K562 (cell line): Measurements from ENCODE around the gene VPS41. TPM values are rescaled to one million over a fixed set of nuclear protein-coding genes. Genes with fewer than 3 reads are reported as not detected.

Experiments
- AFF4 ChIP-seq: sonication (generic); formaldehyde crosslinking; IDR thresholded peaks from 2 replicates; pipeline ENCODE4 v1.8.0; 2023; ENCODE audit warnings: mild to moderate bottlenecking, missing genetic modification reagents
- ATF3 ChIP-seq, 2 experiments: fragments of 450-650 bp in 1 of 2; sonication (generic) in 1 of 2; formaldehyde crosslinking in 1 of 2; IDR thresholded peaks in 1 of 2; conservative IDR thresholded peaks in 1 of 2; 2 replicates each; pipeline versions ENCODE4 v1.6.1 to v1.8.1; 2016 to 2023; ENCODE audit warnings: mild to moderate bottlenecking in 2 of 2, moderate library complexity in 2 of 2, inconsistent platforms in 1 of 2, missing genetic modification reagents in 1 of 2
- CCNT2 ChIP-seq: IDR thresholded peaks from 2 replicates; pipeline ENCODE4 v1.6.1; 2011; ENCODE audit warnings: borderline replicate concordance, low read depth, mild to moderate bottlenecking, moderate library complexity, mixed read lengths, low read length; ENCODE audit not compliant: insufficient read length; ENCODE audit errors: extremely low read depth
- ETS2 ChIP-seq: IDR thresholded peaks from 2 replicates; pipeline ENCODE4 v1.6.1; 2016; ENCODE audit warnings: borderline replicate concordance, missing genetic modification characterization, mild to moderate bottlenecking, moderate library complexity, missing compliant biosample characterization; ENCODE audit not compliant: poor library complexity, severe bottlenecking
- FOXP1 ChIP-seq: sonication (generic); formaldehyde crosslinking; IDR thresholded peaks from 2 replicates; pipeline ENCODE4 v1.8.0; 2022; ENCODE audit warnings: mild to moderate bottlenecking, missing genetic modification reagents
- KDM2B ChIP-seq: fragments of 250-450 bp; sonication (Bioruptor Pico); IDR thresholded peaks from 2 replicates; pipeline ENCODE4 v1.8.0; 2021; ENCODE audit warnings: mild to moderate bottlenecking, moderate library complexity
- MCM7 ChIP-seq, 2 experiments: fragments of 450-650 bp; IDR thresholded peaks; 2 replicates each; pipeline ENCODE4 v1.6.1; 2016 to 2018
- MTF1 ChIP-seq: fragments of 250-450 bp; sonication (Bioruptor Pico); IDR thresholded peaks from 2 replicates; pipeline ENCODE4 v1.9.0; 2021; ENCODE audit warnings: moderate library complexity, mild to moderate bottlenecking, inconsistent platforms, borderline replicate concordance
- PHB ChIP-seq: fragments of 250-450 bp; sonication (Bioruptor Pico); IDR thresholded peaks from 2 replicates; pipeline ENCODE4 v1.5.0; 2021
- POLR2H ChIP-seq: IDR thresholded peaks from 2 replicates; pipeline ENCODE4 v1.6.1; 2016; ENCODE audit warnings: missing genetic modification characterization, low read depth, mild to moderate bottlenecking, control low read depth, missing compliant biosample characterization, moderate library complexity
- PPARD ChIP-seq: fragments of 250-450 bp; sonication (Bioruptor Pico); IDR thresholded peaks from 2 replicates; pipeline ENCODE4 v1.8.0; 2022; ENCODE audit warnings: inconsistent platforms, mild to moderate bottlenecking, moderate library complexity
- PRDM10 ChIP-seq: fragments of 450-650 bp; IDR thresholded peaks from 2 replicates; pipeline ENCODE4 v1.6.1; 2018; ENCODE audit not compliant: partially characterized antibody
- SIX5 ChIP-seq, 2 experiments: IDR thresholded peaks; 2 replicates each; pipeline ENCODE4 v1.6.1; 2011; ENCODE audit warnings: low read length in 2 of 2, borderline replicate concordance in 1 of 2, low read depth in 1 of 2, mild to moderate bottlenecking in 1 of 2, moderate library complexity in 1 of 2; ENCODE audit not compliant: insufficient read depth in 1 of 2
- SNAPC5 ChIP-seq: fragments of 250-450 bp; sonication (Bioruptor Pico); IDR thresholded peaks from 2 replicates; pipeline ENCODE4 v1.8.0; 2021; ENCODE audit warnings: moderate library complexity, mild to moderate bottlenecking, inconsistent platforms
- TRIM28 ChIP-seq: fragments of 450-650 bp; IDR thresholded peaks from 2 replicates; pipeline ENCODE4 v1.6.1; 2017
- ZFPM2 ChIP-seq: fragments of 250-450 bp; sonication (Bioruptor Pico); IDR thresholded peaks from 2 replicates; pipeline ENCODE4 v1.5.1; 2022; ENCODE audit warnings: mild to moderate bottlenecking
- ZNF124 ChIP-seq: sonication (generic); formaldehyde crosslinking; IDR thresholded peaks from 2 replicates; pipeline ENCODE4 v1.8.1; 2022; ENCODE audit warnings: missing genetic modification reagents
- ZNF263 ChIP-seq: sonication (generic); formaldehyde crosslinking; IDR thresholded peaks from 2 replicates; pipeline ENCODE4 v1.8.0; 2022; ENCODE audit warnings: mild to moderate bottlenecking, missing genetic modification reagents, borderline replicate concordance
- polyA plus RNA-seq, 8 experiments: library from polyadenylated mRNA; depleted of rRNA in 4 of 8; stranded (reverse) in 5 of 8; unstranded in 3 of 8; fragments of >200 nt; fragmentation: Nextera tagmentation in 2 of 8; fragmentation: Illumina TruSeq in 1 of 8; extraction: Ambion mirVana in 2 of 8; extraction: Trizol in 1 of 8; gene quantifications; 2 replicates each; pipeline versions ENCODE4 v1.2.1 to v1.2.3, GENCODE V29; 2011 to 2014; ENCODE audit warnings: inconsistent platforms in 1 of 8, missing spikeins in 1 of 8
- total RNA-seq, 7 experiments: library from RNA; depleted of rRNA in 6 of 7; stranded (reverse); fragments of >200 nt in 6 of 7; fragmentation: Illumina TruSeq in 2 of 7; extraction: Trizol in 2 of 7; gene quantifications; 2 replicates each; pipeline versions ENCODE4 v1.2.1 to v1.2.3, GENCODE V29; 2011 to 2021; ENCODE audit warnings: low replicate concordance in 1 of 7

The VPS41 gene
- total and polyA plus RNA-seq, 9 of the 15 experiments (the other 6 are each of a cell fraction or from before 2014, with no cell fraction given): 17.7 to 46.8 (median 32.1) TPM

GRCh38 chr7:38908759-38909335 is at the start of gene VPS41 (continued):
- TF ChIP-seq AFF4 (CRISPR knock-in tag): no peak
- TF ChIP-seq ATF3 (IDR thresholded peaks at IDR 0.05): no peak
- TF ChIP-seq ATF3 (CRISPR knock-in tag; conservative IDR thresholded peaks at IDR 0.05): no peak
- no peak for TF ChIP-seq SNAPC5
- TF ChIP-seq FOXP1 (CRISPR knock-in tag): no peak
- TF ChIP-seq PRDM10: no peak
- TF ChIP-seq ETS2 (tag): no peak
- no peak for TF ChIP-seq ZFPM2 (CRISPR knock-in tag)
- TF ChIP-seq KDM2B (CRISPR knock-in tag): no peak
- no peak for TF ChIP-seq ZNF124 (CRISPR knock-in tag)
- no peak for TF ChIP-seq POLR2H (tag)
- TF ChIP-seq TRIM28: no peak
- no peak for TF ChIP-seq PHB (CRISPR knock-in tag)
- TF ChIP-seq MTF1 (CRISPR knock-in tag): no peak
- TF ChIP-seq CCNT2: no peak
- peak; percentile 81 to 84 for TF ChIP-seq SIX5 (IDR thresholded peaks at IDR 0.05; ENCODE audit: borderline replicate concordance in 1 of 2, insufficient read depth in 1 of 2, low read depth in 1 of 2, low read length in 2 of 2)
- TF ChIP-seq MCM7 (IDR thresholded peaks at IDR 0.05): no peak
- TF ChIP-seq ZNF263 (CRISPR knock-in tag): no peak
- no peak for TF ChIP-seq PPARD (CRISPR knock-in tag)
